Omental fat pad (tissue), 4 donors: Measurements from ENCODE around the gene SAMSN1. TPM values are rescaled to one million over a fixed set of nuclear protein-coding genes. Genes with fewer than 3 reads are reported as not detected.

ENCODE experiments used
- ATAC-seq: fragments of 150-250 bp; one replicate; pipeline ENCODE4 v1.9.1; 2016; ENCODE audit warnings: mild to moderate bottlenecking, moderate library complexity; ENCODE audit not compliant: low FRiP score
- DNase-seq: peaks from one replicate; pipeline ENCODE4 v3.0.0-alpha.2; 2019; ENCODE audit warnings: low spot score
- total RNA-seq, 4 donors: library from RNA; depleted of rRNA; stranded (reverse); fragments of >200 nt; gene quantifications; one replicate each; pipeline ENCODE4 v1.1.0, GENCODE V29; 2016
- TF ChIP-seq, protein P1 (sequence below), 3 donors: fragments of 450-650 bp; IDR thresholded peaks; one replicate each; pipeline ENCODE4 v1.5.1; 2016 to 2017; ENCODE audit warnings: antibody characterized with exemption in 3 of 3, mild to moderate bottlenecking in 3 of 3, moderate library complexity in 2 of 3

The SAMSN1 gene
- total RNA-seq, 4 donors from 2014 or later: 20.0 to 48.4 (median 30.2) TPM

DNA sequence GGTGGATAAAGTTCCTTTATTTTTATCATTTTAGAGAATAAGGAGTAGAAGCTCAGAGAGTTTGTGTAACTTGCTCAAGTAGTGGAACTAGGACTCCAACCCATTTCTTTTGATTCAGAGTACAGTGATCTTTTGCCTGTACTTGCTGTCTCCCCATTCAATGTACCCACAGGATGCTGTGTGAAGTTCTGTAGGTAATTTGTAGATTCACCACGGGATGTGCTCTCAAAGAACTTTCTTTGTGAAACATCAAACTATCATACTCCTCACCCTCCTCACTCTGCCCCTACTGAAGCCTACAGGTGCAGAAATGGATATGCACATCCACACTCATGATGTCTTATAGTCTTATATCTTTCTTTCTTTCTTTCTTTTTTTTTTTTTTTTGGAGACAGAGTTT, 97.3 kb downstream of the SAMSN1 start:
- ATAC-seq (no peak), DNase-seq (no peak)
- TF ChIP-seq, protein P1, sequence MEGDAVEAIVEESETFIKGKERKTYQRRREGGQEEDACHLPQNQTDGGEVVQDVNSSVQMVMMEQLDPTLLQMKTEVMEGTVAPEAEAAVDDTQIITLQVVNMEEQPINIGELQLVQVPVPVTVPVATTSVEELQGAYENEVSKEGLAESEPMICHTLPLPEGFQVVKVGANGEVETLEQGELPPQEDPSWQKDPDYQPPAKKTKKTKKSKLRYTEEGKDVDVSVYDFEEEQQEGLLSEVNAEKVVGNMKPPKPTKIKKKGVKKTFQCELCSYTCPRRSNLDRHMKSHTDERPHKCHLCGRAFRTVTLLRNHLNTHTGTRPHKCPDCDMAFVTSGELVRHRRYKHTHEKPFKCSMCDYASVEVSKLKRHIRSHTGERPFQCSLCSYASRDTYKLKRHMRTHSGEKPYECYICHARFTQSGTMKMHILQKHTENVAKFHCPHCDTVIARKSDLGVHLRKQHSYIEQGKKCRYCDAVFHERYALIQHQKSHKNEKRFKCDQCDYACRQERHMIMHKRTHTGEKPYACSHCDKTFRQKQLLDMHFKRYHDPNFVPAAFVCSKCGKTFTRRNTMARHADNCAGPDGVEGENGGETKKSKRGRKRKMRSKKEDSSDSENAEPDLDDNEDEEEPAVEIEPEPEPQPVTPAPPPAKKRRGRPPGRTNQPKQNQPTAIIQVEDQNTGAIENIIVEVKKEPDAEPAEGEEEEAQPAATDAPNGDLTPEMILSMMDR (IDR thresholded peaks at IDR 0.05): no peak

DNA sequence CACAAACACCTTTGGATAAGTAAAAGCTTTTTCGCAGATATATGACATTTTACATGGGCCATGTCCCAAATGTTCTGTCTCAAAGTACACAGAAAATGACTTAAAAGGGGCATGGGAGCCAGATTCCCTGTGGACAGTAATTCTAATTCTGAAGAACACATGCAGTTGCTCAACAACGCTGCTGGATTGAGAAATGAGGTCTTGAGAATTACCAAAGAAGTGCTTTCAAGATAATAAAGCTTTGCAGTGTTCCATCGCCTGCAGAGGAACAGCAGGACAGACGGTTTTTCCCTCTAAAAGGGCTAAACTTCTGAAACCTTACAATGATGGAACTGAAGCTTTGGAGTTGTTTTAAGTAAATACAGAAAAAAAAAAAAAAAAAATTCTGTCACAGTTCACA, 107.9 kb downstream of the SAMSN1 start:
- ATAC-seq (no peak), DNase-seq (no peak)
- TF ChIP-seq, protein P1 (IDR thresholded peaks at IDR 0.05): no peak

DNA sequence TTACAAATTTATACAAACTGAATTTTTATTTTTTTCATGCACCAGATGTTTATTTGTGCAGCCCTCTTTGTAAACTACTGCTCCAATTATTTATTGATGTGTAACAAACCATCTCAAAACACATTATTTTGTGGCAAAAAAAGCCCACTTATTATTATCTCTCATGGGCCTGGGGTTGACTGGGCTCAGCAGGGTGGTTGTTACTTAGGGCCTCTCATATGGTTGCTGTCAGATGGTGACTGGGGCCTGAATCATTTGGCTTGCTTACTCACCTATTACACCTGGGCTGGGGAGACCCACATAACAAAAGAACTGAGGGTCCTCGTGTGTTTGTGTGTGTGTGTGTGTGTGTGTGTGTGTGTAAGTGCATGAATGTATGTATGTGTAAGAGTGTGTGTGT, 110.7 kb downstream of the SAMSN1 start:
- TF ChIP-seq, protein P1 (IDR thresholded peaks at IDR 0.05): no peak
- no peak for DNase-seq

More for the DNA sequence above, 110.7 kb downstream of the SAMSN1 start:
- no peak for ATAC-seq

Other genes starting within 250 kb of the SAMSN1 start
- 10 to 100 TPM; 17.2 to 24.5 (median 20.0) TPM for gene HSPA13, start 163.2 kb downstream of the SAMSN1 start, total RNA-seq